ENCODE results near the gene ERN1. TPM values are rescaled to one million over a fixed set of nuclear protein-coding genes. Genes with fewer than 3 reads are reported as not detected.

Gene ERN1
- total RNA-seq, 1 experiment from 2014 or later = 13.5 TPM

DNA sequence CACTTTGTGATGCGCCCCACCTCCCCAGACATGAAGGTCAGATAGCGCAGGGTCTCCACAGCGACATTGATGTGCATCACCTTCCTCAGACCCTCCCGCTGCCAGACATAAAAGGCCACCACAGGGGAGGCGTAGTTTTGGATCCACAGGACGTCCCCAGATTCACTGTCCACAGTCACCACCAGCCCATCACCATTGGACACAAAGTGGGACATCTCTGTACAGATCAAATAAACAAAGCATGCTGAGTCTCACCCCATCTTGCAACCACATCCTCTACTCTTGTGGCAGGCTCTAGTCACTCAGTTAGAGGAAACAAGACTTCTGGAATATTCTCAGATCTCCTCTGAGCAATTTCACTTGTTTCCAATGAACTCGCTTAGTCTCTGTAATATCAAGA lies 63.2 kb downstream of the ERN1 start:
- Histone ChIP-seq H2AFZ (ENCODE audit: low read length) (no peak overlapping the region), H3K9ac (ENCODE audit: low read length) (no peak overlapping the region), H3K36me3 (ENCODE audit: low read depth, low read length) (peaks cover 38% of the 10 kb centered on the region), H3K4me2 (ENCODE audit: low read length) (no peak overlapping the region), H4K20me1 (ENCODE audit: low read length) (no peaks in the 10 kb centered on the region), H3K27ac (ENCODE audit: low read length) (no peak overlapping the region), H3K9me2 (replicated peaks; ENCODE audit: low read length) (no peaks in the 10 kb centered on the region), H3K4me1 (ENCODE audit: insufficient read depth, low read length) (peaks cover 2% of the 10 kb centered on the region), H3K27me3 (ENCODE audit: low read length) (no peaks in the 10 kb centered on the region), H3K79me2 (ENCODE audit: low read length) (no peaks in the 10 kb centered on the region), H3K4me3 (ENCODE audit: low read length) (no peak overlapping the region), H3K9me3 (ENCODE audit: low read length) (peaks cover 12% of the 10 kb centered on the region), H3F3A (ENCODE audit: low read length, unreplicated experiment) (no peaks in the 10 kb centered on the region)
- ChIA-PET CTCF (no interaction called here), POLR2A (ENCODE audit: unreplicated experiment) (no interaction called here)
- no peak for DNase-seq
- no peak for ATAC-seq
- BruUV-seq (replicated peaks) = no TSS peak
- TF ChIP-seq EZH2 (IDR thresholded peaks at IDR 0.05; ENCODE audit: low read length, unreplicated experiment) (no peak), EZH2phosphoT487 (IDR thresholded peaks at IDR 0.05; ENCODE audit: borderline replicate concordance, low read length) (no peak)
- TF ChIP-seq, protein P1, sequence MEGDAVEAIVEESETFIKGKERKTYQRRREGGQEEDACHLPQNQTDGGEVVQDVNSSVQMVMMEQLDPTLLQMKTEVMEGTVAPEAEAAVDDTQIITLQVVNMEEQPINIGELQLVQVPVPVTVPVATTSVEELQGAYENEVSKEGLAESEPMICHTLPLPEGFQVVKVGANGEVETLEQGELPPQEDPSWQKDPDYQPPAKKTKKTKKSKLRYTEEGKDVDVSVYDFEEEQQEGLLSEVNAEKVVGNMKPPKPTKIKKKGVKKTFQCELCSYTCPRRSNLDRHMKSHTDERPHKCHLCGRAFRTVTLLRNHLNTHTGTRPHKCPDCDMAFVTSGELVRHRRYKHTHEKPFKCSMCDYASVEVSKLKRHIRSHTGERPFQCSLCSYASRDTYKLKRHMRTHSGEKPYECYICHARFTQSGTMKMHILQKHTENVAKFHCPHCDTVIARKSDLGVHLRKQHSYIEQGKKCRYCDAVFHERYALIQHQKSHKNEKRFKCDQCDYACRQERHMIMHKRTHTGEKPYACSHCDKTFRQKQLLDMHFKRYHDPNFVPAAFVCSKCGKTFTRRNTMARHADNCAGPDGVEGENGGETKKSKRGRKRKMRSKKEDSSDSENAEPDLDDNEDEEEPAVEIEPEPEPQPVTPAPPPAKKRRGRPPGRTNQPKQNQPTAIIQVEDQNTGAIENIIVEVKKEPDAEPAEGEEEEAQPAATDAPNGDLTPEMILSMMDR (conservative IDR thresholded peaks at IDR 0.05; ENCODE audit: low read depth, low read length) = no peak
- intact Hi-C loops (cut with micrococcal nuclease) = no loop called here

GRCh38 chr17:64065161-64065560 lies 64.8 kb downstream of the ERN1 start:
- H3K4me1 ChIP-seq (ENCODE audit: insufficient read depth, low read length) = peaks cover 17% of the 10 kb centered on the region
- peaks cover 28% of the 10 kb centered on the region for H3K36me3 ChIP-seq (ENCODE audit: low read depth, low read length)
- H3K9ac ChIP-seq (ENCODE audit: low read length) = no peak overlapping the region
- POLR2A ChIA-PET (ENCODE audit: unreplicated experiment) = no interaction called here
- intact Hi-C loops (cut with micrococcal nuclease) = no loop called here
- ATAC-seq = no peak
- CTCF ChIA-PET = no interaction called here
- TF ChIP-seq EZH2 (IDR thresholded peaks at IDR 0.05; ENCODE audit: low read length, unreplicated experiment) (no peak), EZH2phosphoT487 (IDR thresholded peaks at IDR 0.05; ENCODE audit: borderline replicate concordance, low read length) (no peak)
- TF ChIP-seq, protein P1 (conservative IDR thresholded peaks at IDR 0.05; ENCODE audit: low read depth, low read length) = no peak
- DNase-seq = no peak
- no TSS peak for BruUV-seq (replicated peaks)
- no peaks in the 10 kb centered on the region for H3K27me3 ChIP-seq (ENCODE audit: low read length)
- H3K9me3 ChIP-seq (ENCODE audit: low read length) = peaks cover 11% of the 10 kb centered on the region
- no peak overlapping the region for H3K4me3 ChIP-seq (ENCODE audit: low read length)
- H2AFZ ChIP-seq (ENCODE audit: low read length) = no peak overlapping the region
- H3K9me2 ChIP-seq (replicated peaks; ENCODE audit: low read length) = no peaks in the 10 kb centered on the region
- H3K79me2 ChIP-seq (ENCODE audit: low read length) = no peaks in the 10 kb centered on the region
- H4K20me1 ChIP-seq (ENCODE audit: low read length) = no peaks in the 10 kb centered on the region
- no peak overlapping the region for H3K4me2 ChIP-seq (ENCODE audit: low read length)
- no peaks in the 10 kb centered on the region for H3F3A ChIP-seq (ENCODE audit: low read length, unreplicated experiment)
- H3K27ac ChIP-seq (ENCODE audit: low read length) = no peak overlapping the region

- Histone ChIP-seq H2AFZ (ENCODE audit: low read length) (no peak overlapping the region), H3K27ac (ENCODE audit: low read length) (no peak overlapping the region), H3K9me3 (ENCODE audit: low read length) (peaks cover 3% of the 10 kb centered on the region), H3K9me2 (replicated peaks; ENCODE audit: low read length) (no peaks in the 10 kb centered on the region), H3K4me3 (ENCODE audit: low read length) (no peak overlapping the region), H3K4me2 (ENCODE audit: low read length) (no peak overlapping the region), H3K79me2 (ENCODE audit: low read length) (no peaks in the 10 kb centered on the region), H3K27me3 (ENCODE audit: low read length) (no peaks in the 10 kb centered on the region), H4K20me1 (ENCODE audit: low read length) (no peaks in the 10 kb centered on the region), H3K9ac (ENCODE audit: low read length) (no peak overlapping the region), H3K4me1 (ENCODE audit: insufficient read depth, low read length) (peaks cover 19% of the 10 kb centered on the region), H3K36me3 (ENCODE audit: low read depth, low read length) (peaks cover 20% of the 10 kb centered on the region), H3F3A (ENCODE audit: low read length, unreplicated experiment) (no peaks in the 10 kb centered on the region)
- intact Hi-C loops (cut with micrococcal nuclease) = no loop called here
- TF ChIP-seq, protein P1 (conservative IDR thresholded peaks at IDR 0.05; ENCODE audit: low read depth, low read length) = no peak
- no peak for TF ChIP-seq EZH2 (IDR thresholded peaks at IDR 0.05; ENCODE audit: low read length, unreplicated experiment)
- no peak for TF ChIP-seq EZH2phosphoT487 (IDR thresholded peaks at IDR 0.05; ENCODE audit: borderline replicate concordance, low read length)
- CTCF ChIA-PET = interaction anchor here (0.6 to 1.4 kb wide), 5 partner anchors 18 to 215 kb away, joined by 3 to 48 read pairs (median 3); partner anchors contain the start of gene ERN1
- DNase-seq (no peak), ATAC-seq (no peak)
- POLR2A ChIA-PET (ENCODE audit: unreplicated experiment) = no interaction called here
- BruUV-seq (replicated peaks) = no TSS peak
Measured at GRCh38 chr17:64064331-64064730, 65.6 kb downstream of the ERN1 start.

Measured in PC-3 (cell line).